ENCODE measurements around the gene CNTN4.

DNA sequence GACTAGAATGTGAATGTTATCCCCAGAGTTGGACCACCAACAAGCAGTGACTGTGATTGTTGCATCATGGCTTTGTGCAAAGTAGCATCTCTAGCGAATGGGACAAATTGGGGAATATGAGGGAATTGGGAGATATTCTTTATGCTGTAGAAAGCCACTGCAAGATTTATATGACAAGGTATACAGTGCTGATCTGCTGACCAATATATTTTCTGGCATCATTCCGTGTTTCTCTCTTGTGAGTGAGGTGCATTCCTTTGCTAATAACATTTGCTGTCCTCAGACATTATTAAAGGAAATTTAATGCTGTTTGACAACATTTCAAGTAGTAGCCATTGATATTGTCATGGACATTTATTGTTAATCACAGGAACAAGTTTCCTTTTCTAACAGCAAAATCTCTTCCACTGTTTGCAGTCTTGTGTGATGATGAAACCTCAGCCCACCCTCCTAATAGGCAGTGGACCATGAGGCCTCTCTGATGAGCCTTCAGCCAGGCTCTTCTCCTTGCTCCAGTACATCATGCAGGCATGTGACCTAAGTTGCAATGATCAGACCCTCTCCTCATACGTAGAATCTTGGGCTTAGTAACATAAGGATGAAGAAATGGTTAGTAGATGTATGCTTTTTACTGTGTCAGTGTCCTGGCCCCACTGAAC, 16.1 kb downstream of the CNTN4 start:
- TF ChIP-seq, protein P1, sequence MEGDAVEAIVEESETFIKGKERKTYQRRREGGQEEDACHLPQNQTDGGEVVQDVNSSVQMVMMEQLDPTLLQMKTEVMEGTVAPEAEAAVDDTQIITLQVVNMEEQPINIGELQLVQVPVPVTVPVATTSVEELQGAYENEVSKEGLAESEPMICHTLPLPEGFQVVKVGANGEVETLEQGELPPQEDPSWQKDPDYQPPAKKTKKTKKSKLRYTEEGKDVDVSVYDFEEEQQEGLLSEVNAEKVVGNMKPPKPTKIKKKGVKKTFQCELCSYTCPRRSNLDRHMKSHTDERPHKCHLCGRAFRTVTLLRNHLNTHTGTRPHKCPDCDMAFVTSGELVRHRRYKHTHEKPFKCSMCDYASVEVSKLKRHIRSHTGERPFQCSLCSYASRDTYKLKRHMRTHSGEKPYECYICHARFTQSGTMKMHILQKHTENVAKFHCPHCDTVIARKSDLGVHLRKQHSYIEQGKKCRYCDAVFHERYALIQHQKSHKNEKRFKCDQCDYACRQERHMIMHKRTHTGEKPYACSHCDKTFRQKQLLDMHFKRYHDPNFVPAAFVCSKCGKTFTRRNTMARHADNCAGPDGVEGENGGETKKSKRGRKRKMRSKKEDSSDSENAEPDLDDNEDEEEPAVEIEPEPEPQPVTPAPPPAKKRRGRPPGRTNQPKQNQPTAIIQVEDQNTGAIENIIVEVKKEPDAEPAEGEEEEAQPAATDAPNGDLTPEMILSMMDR (IDR thresholded peaks at IDR 0.05), result no peak
- TF ChIP-seq POLR2A (IDR thresholded peaks at IDR 0.05) (no peak), EP300 (IDR thresholded peaks at IDR 0.05) (no peak)

Data from ovary (tissue), 3 donors.